Measurements from ENCODE around the gene SAPCD2. TPM values are rescaled to one million over a fixed set of nuclear protein-coding genes. Genes with fewer than 3 reads are reported as not detected.

Gene SAPCD2
- total RNA-seq, 1 experiment from 2014 or later = 57.5 TPM

DNA sequence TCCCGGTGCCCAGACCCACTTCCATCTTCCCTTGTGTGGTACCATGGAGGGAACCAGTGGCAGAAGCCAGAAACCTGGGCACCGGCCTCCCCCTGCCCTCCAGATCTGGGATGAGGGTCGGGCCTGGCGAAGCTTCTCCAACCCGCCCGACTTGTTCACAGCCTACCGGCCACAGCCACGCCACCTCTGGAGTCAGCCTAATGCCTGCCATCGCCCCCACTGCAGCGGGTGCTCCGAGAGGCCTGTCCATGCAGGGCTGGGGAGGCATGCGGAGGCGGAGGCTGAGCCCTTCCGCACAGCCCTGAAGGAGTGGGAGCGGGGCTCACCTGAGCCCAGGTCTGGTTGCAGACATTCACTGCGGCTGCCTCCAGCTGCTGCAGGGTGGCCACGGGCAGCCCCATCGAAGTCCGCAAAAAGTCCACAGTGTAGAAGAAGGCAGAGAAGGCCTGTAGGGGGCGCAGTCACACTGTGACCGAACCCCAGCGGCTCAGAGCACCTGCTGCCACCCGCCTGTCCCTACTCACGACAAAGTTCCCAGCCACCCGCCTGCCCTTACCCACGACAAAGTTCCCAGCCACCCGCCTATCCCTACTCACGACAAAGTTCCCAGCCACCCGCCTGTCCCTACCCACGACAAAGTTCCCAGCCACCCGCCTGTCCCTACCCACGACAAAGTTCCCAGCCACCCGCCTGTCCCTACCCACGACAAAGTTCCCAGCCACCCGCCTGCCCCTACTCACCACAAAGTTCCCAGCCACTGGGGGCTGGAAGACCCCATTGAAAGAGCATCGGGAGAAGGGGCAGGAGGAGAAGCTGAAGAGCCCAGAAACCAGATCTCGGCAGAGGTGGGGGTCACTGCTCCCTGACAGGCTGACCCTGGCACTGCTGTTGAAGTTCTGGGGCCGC is 20.6 kb downstream of the SAPCD2 start:
- no peak overlapping the region for H3K27ac Mint-ChIP-seq (ENCODE audit: unreplicated experiment)
- no peaks in the 10 kb centered on the region for H3K36me3 Mint-ChIP-seq (ENCODE audit: insufficient read depth, unreplicated experiment)
- H3K36me3 ChIP-seq (ENCODE audit: control insufficient read depth, insufficient read depth, low read length) = no peaks in the 10 kb centered on the region
- intact Hi-C loops (cut with micrococcal nuclease; ENCODE audit: unreplicated experiment) = no loop called here
- H3K27me3 Mint-ChIP-seq (ENCODE audit: insufficient read depth, unreplicated experiment) = no peaks in the 10 kb centered on the region
- POLR2A ChIA-PET = no interaction called here
- H3K9me3 Mint-ChIP-seq (ENCODE audit: unreplicated experiment) = no peaks in the 10 kb centered on the region
- H3K4me1 Mint-ChIP-seq (ENCODE audit: low read depth, unreplicated experiment) = peaks cover 6% of the 10 kb centered on the region
- peaks cover 12% of the 10 kb centered on the region for H3K4me1 ChIP-seq
- H3K4me3 Mint-ChIP-seq (ENCODE audit: unreplicated experiment) = no peak overlapping the region
- no TSS peak for BruUV-seq (replicated peaks)
- CTCF ChIA-PET = interaction anchor here (0.5 to 1.6 kb wide), 6 partner anchors 14 to 187 kb away, joined by 3 to 9 read pairs (median 4); partner anchors contain the start of gene SAPCD2
- no peak overlapping the region for H3K4me3 ChIP-seq (ENCODE audit: low read depth, low read length)
- TF ChIP-seq CTCF (IDR thresholded peaks at IDR 0.05; ENCODE audit: insufficient read depth in 1 of 2, low read depth in 1 of 2, low read length in 1 of 2, severe bottlenecking in 1 of 2, unreplicated experiment in 1 of 2) = peak; percentile 51 to 57
- peak; percentile 68 to 69 for DNase-seq
- no peaks in the 10 kb centered on the region for H3K27me3 ChIP-seq (replicated peaks; ENCODE audit: control insufficient read depth, insufficient read depth, low read length)
- no peaks in the 10 kb centered on the region for H3K9me3 ChIP-seq

DNA sequence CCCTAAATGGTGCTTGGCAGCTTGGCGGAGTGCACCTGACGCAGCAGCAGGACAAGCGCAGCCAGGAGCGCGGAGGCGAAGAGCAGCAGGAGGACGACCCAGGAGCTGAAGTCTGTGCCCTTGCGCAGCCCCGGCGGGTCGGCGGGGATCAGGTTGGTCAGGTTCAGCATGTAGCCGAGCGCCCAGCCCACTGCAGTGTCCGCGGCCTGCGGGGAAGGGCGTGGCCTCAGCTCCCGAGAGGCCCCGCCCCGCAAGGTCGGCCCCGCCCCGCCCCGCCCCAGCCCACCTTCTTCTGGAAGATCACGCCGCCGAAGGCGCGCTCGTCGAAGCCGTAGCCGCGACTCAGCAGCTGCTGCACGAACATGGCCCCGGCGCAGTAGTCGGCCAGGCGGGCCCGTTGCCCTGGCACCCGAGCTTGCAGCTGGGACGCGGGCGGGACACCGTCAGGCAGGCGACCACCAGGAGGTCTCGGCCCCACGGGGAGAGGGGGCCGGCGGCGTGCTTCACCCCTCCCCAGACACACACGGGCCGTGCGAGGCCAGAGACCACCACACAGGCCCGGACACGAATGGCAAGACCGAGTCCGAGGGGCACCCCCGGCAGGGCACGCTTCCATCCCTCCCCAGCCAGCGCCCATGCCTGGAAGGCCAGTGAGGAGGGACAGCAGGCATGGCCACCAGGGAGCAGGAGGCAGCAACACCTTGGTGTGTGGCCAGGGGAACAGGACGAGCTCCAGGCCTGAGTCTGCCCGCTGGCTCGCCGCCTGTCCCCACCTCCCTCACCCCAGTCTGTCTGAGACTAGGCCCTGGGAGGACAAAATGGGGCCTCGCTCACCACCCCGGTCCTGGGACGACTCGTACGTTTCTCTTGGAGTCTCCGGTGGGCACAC is 21.5 kb downstream of the SAPCD2 start:
- no peak overlapping the region for H3K4me3 ChIP-seq (ENCODE audit: low read depth, low read length)
- 0 out of 2 replicates have a peak, but pooled peaks cover 5% of the 10 kb centered on the region for H3K4me1 ChIP-seq
- no peaks in the 10 kb centered on the region for H3K36me3 Mint-ChIP-seq (ENCODE audit: insufficient read depth, unreplicated experiment)
- H3K27me3 ChIP-seq (replicated peaks; ENCODE audit: control insufficient read depth, insufficient read depth, low read length) = no peaks in the 10 kb centered on the region
- H3K36me3 ChIP-seq (ENCODE audit: control insufficient read depth, insufficient read depth, low read length) = no peaks in the 10 kb centered on the region
- no peaks in the 10 kb centered on the region for H3K27me3 Mint-ChIP-seq (ENCODE audit: insufficient read depth, unreplicated experiment)
- TF ChIP-seq CTCF (IDR thresholded peaks at IDR 0.05; ENCODE audit: insufficient read depth in 1 of 2, low read depth in 1 of 2, low read length in 1 of 2, severe bottlenecking in 1 of 2, unreplicated experiment in 1 of 2) = no peak
- ChIA-PET POLR2A (no interaction called here), CTCF (interaction anchor here (0.5 to 1.6 kb wide), 7 partner anchors 9 to 188 kb away, joined by 3 to 9 read pairs (median 5); partner anchors contain the start of gene SAPCD2)
- H3K9me3 Mint-ChIP-seq (ENCODE audit: unreplicated experiment) = no peaks in the 10 kb centered on the region
- no peak overlapping the region for H3K27ac Mint-ChIP-seq (ENCODE audit: unreplicated experiment)
- H3K4me1 Mint-ChIP-seq (ENCODE audit: low read depth, unreplicated experiment) = no peaks in the 10 kb centered on the region
- no TSS peak for BruUV-seq (replicated peaks)
- H3K9me3 ChIP-seq = no peaks in the 10 kb centered on the region
- intact Hi-C loops (cut with micrococcal nuclease; ENCODE audit: unreplicated experiment) = no loop called here
- H3K4me3 Mint-ChIP-seq (ENCODE audit: unreplicated experiment) = no peak overlapping the region
- DNase-seq = no peak

Data from Caco-2 (cell line).